Measurements from ENCODE around the gene MAS1. TPM values are rescaled to one million over a fixed set of nuclear protein-coding genes. Genes with fewer than 3 reads are reported as not detected.

The MAS1 gene
- total RNA-seq, 1 donor from 2014 or later, result not detected

GRCh38 chr6:159929819-159930218 lies 39.0 kb downstream of the MAS1 start:
- Histone ChIP-seq H3K27ac (peak overlapping the region; percentile 30 to 46), H3K36me3 (no peaks in the 10 kb centered on the region), H3K9me3 (no peaks in the 10 kb centered on the region), H3K4me3 (no peak overlapping the region), H3K27me3 (no peaks in the 10 kb centered on the region), H3K4me1 (peaks cover 12 to 47% of the 10 kb centered on the region in 2 donors)
- intact Hi-C loops (cut with DNase I), result no loop called here
- peak in 1 of 2 donors; percentile 60 for DNase-seq (ENCODE audit: low spot score in 2 of 2)
- no peak for TF ChIP-seq CTCF (IDR thresholded peaks at IDR 0.05)

DNA sequence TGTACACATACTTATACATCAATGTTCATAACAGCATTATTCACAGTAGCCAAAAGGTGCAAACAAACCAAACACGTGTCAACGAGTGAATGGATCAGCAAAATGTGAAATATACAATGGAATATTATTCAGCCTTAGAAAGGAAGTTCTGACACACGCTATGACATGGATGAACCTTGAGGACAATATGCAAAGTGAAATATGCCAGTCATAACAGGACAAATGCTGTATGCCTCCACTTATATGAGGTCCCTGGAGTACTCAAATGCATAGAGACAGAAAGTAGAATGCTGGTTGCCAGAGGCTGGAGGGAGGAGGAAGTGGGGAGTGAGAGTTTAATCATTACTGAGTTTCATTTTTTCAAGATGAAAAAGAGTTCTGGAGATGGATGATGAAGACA lies 40.3 kb downstream of the MAS1 start:
- H3K27me3 ChIP-seq, result no peaks in the 10 kb centered on the region
- H3K4me3 ChIP-seq, result no peak overlapping the region
- no peak overlapping the region for H3K27ac ChIP-seq
- H3K9me3 ChIP-seq, result no peaks in the 10 kb centered on the region
- TF ChIP-seq CTCF (IDR thresholded peaks at IDR 0.05), result no peak
- no peak for DNase-seq (ENCODE audit: low spot score in 2 of 2)
- peaks cover 12 to 38% of the 10 kb centered on the region in 2 donors for H3K4me1 ChIP-seq
- intact Hi-C loops (cut with DNase I), result no loop called here
- H3K36me3 ChIP-seq, result no peaks in the 10 kb centered on the region

DNA sequence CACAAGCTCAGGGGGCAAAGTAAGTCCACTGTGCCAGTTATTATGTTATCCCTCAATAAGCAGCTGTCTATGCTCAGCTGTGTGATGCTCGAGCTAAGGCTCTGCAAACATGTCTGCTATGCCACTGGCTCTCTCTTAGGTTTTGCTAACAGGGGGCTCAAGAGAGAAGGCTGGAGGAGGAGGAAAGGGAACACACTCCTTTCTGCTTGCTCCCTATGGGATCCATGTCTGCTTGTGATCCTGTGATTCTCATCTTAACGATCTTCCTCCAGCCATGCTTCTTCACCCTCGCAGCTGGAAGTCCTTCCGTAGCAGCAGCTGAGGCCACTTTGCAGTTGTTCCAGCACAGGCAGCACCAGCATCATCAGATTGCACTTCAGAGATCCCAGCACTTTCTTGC lies 41.1 kb downstream of the MAS1 start:
- Histone ChIP-seq H3K27me3 (no peaks in the 10 kb centered on the region), H3K9me3 (no peaks in the 10 kb centered on the region), H3K4me1 (peaks cover 12 to 39% of the 10 kb centered on the region in 2 donors), H3K27ac (no peak overlapping the region), H3K36me3 (no peaks in the 10 kb centered on the region), H3K4me3 (no peak overlapping the region)
- no peak for DNase-seq (ENCODE audit: low spot score in 2 of 2)
- TF ChIP-seq CTCF (IDR thresholded peaks at IDR 0.05), result no peak
- intact Hi-C loops (cut with DNase I), result no loop called here

- H3K4me1 ChIP-seq, result peaks cover 12 to 45% of the 10 kb centered on the region in 2 donors
- intact Hi-C loops (cut with DNase I), result no loop called here
- no peaks in the 10 kb centered on the region for H3K36me3 ChIP-seq
- no peaks in the 10 kb centered on the region for H3K9me3 ChIP-seq
- H3K27ac ChIP-seq, result peak overlapping the region in 1 of 2 donors; percentile 35
- no peak overlapping the region for H3K4me3 ChIP-seq
- no peak for DNase-seq (ENCODE audit: low spot score in 2 of 2)
- no peak for TF ChIP-seq CTCF (IDR thresholded peaks at IDR 0.05)
- H3K27me3 ChIP-seq, result no peaks in the 10 kb centered on the region
Observed at GRCh38 chr6:159933077-159933476, 42.3 kb downstream of the MAS1 start.

GRCh38 chr6:159934181-159934580 lies 43.4 kb downstream of the MAS1 start:
- Histone ChIP-seq H3K4me1 (peaks cover 12 to 47% of the 10 kb centered on the region in 2 donors), H3K27me3 (no peaks in the 10 kb centered on the region), H3K27ac (peak overlapping the region; percentile 55), H3K36me3 (no peaks in the 10 kb centered on the region), H3K4me3 (no peak overlapping the region), H3K9me3 (no peaks in the 10 kb centered on the region)
- no peak for TF ChIP-seq CTCF (IDR thresholded peaks at IDR 0.05)
- DNase-seq (ENCODE audit: low spot score in 2 of 2), result no peak
- intact Hi-C loops (cut with DNase I), result no loop called here

DNA sequence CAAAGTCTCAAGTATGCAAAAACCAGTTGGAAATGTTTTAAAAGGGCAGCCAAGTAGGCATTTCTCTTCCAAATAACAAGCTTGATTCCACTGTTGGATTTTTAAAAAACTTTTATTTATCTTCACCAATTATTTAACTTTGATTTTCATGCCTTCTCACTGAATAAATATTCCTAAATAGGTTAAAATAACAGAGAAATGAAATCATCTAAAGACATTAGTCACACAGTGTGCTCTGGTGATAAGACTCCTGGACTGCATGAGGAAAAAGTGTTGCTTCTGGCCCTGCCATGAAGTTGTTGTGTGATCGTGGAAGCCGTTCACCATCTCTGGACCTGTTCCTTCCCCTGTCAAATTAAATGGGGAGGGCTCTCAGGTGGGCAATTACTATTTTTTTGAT lies 44.3 kb downstream of the MAS1 start:
- TF ChIP-seq CTCF (IDR thresholded peaks at IDR 0.05), result no peak
- DNase-seq (ENCODE audit: low spot score in 2 of 2), result no peak
- Histone ChIP-seq H3K9me3 (no peaks in the 10 kb centered on the region), H3K4me3 (no peak overlapping the region), H3K27me3 (no peaks in the 10 kb centered on the region), H3K36me3 (no peaks in the 10 kb centered on the region), H3K27ac (peak overlapping the region; percentile 55 to 66), H3K4me1 (peaks cover 12 to 45% of the 10 kb centered on the region in 2 donors)
- intact Hi-C loops (cut with DNase I), result loop anchor here (5.0 kb wide), 1 partner anchor 53 kb away; no protein-coding TSS in a partner anchor
